ENCODE data around the gene COL18A1.

DNA sequence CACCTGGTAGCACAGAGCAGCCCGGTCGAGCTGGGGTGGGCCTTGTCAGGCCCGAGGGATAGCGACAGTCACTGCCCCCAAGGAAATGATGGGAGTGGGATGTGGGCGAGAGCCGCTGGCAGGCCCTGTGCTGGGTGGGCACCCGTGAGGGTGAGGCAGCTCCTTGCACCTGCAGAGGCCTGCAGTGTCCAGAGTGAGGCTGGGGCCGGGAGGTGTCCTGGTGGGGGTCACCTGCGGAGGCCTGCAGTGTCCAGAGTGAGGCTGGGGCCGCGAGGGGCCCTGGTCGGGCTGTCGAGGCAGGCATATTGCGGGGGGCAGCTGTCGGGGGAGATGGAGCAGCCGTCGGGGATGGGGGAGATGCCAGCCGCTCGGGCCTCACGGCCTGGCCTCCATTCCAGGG, 87.8 kb downstream of the COL18A1 start:
- TF ChIP-seq NFRKB (IDR thresholded peaks at IDR 0.05) (no peak), FOXA1 (IDR thresholded peaks at IDR 0.05) (no peak), SP1 (IDR thresholded peaks at IDR 0.05) (no peak), FOXK2 (IDR thresholded peaks at IDR 0.05) (no peak)

Data from HEK293T (cell line).